ENCODE data around the gene NTMT1.
A peak's percentile ranks its signal among the peaks of the same experiment; 100 is the strongest.
"Not testable (repeated sequence)": the region's sequence is repeated elsewhere in the genome, so short reads cannot be mapped to it uniquely, and the experiment has no call there.

NTMT1 gene

GRCh38 chr9:129615407-129616285 lies 10.3 kb upstream of the NTMT1 start:
- DNase-seq = no peak

DNA sequence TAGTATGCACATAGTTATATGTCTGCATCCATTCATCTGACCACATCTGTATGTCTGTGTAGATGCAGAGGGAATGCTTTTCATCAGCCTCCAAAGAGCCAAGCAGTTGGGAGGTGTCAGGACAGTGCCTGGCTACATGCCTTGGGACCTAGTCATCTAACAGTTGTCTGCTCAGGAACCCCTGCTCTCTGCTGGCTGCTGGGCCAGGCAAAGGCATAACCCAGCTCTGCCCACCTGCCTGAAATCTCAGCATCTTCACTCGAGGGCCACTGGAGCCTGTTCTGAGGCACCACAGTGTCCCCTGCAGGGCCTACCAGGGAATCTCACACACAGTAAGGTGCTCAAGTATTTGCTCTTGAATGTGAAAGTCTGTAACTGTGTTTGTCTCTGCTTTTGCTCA lies 8.8 kb upstream of the NTMT1 start:
- DNase-seq = no peak

DNA sequence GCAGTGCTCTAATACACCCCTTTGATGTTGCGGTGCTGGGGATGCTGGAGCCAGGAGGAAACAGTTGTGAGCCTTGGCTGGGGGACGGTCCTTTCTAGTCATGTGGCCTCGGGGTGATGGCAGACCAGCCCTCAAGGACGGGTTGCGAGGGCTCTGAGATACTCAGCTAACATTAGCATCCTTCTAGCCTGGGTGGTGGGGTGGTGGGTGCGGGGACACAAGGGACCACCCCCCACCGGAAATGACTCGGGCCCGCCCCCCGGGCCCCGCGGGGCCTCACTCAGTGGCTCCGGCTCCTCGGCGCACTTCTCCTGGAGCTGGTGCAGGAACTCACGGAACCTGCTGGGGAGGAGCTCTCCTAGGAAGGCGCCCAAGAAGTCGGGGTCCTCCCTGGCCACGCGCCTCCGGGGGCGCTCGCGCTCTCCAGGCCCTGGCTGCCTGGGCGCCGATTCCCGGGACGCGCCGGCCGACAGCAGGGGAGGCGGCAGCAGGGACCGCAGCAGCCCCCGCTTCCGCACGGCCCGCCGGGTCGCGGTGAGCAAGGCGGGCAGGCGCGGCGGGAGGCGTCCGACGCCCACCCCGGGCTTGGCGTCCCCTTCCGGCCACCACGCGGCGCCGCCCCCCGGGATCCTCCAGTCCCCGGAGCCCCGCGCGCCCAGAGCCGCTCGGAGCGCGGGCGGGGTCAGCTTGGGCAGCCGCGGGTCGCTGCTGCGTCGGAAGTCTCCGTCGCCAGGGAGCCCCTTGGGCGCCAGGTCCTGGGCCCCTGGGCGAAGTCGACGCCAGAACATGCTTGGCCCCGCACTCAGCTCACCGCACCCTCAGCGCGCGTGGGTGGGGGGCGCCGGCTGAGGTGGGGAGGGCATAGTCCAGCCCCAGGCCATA lies 5.9 kb upstream of the NTMT1 start:
- DNase-seq = no peak

DNA sequence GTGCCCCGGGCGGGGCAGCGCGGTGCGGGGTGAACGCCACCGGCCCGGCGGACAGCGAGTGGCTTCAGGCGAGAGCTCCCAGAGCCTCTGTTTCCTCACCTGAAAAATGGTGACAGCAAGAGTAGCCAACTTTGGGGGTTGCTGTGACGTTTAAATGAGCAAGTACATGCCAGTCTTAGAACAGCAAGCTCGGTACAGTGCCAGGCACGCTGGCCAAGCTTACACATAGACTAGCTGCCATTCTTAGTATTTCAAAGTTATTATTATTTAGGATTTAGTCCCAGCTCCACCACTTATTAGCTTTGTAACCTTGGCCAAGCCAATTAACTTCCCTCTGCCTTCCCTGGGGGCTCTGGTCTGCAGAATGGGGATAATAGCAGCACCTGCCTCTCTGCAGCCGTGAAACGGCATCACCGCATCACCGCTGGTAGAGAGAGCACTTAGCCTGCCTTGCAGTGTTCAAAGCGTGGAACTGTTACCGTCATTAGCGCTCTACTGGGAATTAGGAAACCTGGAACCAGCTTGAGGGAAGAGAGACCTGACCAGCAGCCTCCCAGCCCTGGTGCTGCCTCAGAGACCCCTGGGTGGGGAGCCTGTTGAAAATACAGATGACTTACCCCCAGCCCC lies 5.2 kb upstream of the NTMT1 start, which contains the start of gene C9orf50:
C9orf50 (minus strand) TSS at position 433 of the 627 bp plus-strand sequence. CDS start 527 bp downstream, outside the sequence.
- DNase-seq = no peak

DNA sequence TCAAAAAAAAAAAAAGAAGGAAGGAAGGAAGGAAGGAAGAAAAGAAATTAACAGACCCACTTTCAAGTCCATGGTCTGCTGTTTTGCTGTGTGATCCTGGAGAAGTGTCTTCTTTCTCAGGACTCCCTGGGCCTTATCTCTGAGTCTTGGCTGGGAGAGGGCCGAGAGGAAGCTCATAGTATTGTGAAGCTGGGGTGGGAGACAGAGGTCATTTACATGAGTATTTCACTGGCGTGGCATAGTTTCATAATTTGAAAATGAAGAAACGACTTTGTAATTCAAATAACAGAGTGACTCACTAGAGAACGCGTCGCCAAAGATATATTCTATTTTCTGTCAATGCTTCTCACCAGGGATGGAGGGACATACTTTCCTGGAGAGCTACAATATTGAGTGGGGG lies 2.6 kb upstream of the NTMT1 start:
- DNase-seq = no peak

GRCh38 chr9:129624168-129624759 lies 1.7 kb upstream of the NTMT1 start:
- peak; percentile 61 for DNase-seq

GRCh38 chr9:129624947-129625346 lies 1.0 kb upstream of the NTMT1 start:
- no peak for DNase-seq

GRCh38 chr9:129626625-129627284 lies 792 bp downstream of the NTMT1 start:
- no peak for DNase-seq

- DNase-seq = no peak
Measured at GRCh38 chr9:129627556-129628440, 1.8 kb downstream of the NTMT1 start.

GRCh38 chr9:129628709-129629108 lies 2.7 kb downstream of the NTMT1 start:
- DNase-seq = no peak

DNA sequence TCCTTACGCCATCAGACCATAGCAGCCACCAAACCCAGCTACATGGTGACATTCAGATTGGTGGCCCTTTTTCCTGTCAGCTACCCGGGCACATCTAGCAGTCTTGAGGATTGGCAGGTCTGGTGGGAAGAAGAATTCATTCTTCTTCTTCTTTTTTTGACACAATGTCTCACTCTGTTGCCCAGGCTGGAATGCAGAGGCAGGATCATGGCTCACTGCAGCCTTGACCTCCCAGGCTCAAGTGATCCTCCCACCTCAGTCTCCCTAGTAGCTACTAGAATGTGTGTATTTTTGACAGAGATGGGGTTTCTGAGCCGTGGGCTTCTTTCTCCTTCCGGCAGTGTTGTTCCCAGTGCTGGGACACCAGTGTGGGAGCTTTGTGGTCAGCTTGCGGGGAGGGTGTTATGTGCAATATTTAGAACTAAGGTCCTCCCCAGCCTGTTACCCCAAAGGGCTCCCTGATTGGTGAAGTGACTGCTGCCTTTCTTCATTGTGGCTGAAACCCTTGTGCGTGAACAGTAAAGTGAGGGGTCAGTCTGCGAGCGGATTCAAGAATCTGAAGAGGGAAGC lies 3.4 kb downstream of the NTMT1 start:
- DNase-seq = no peak

- DNase-seq = no peak
Measured at GRCh38 chr9:129630967-129631673, 5.2 kb downstream of the NTMT1 start.

- no peak for DNase-seq
Measured at GRCh38 chr9:129631674-129632129, 5.7 kb downstream of the NTMT1 start.

DNA sequence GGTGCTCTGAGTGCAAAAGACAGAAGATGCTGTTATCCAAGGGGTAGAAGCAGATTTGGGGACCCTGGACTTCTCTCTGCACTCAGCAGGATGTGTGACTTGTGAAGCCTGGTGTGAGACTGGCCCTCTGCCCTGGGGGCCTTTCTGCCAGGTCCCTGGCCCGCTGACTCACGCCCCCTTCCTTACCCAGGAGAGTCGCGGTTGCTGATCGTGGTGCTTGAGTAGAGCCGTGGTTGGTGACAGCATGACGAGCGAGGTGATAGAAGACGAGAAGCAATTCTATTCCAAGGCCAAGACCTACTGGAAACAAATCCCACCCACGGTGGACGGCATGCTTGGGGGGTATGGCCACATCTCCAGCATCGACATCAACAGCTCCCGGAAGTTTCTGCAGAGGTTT lies 6.5 kb downstream of the NTMT1 start:
- no peak for DNase-seq

GRCh38 chr9:129633207-129633606 lies 7.2 kb downstream of the NTMT1 start:
- no peak for DNase-seq

- DNase-seq = no peak
Measured at GRCh38 chr9:129633848-129634247, 7.9 kb downstream of the NTMT1 start.

- no peak for DNase-seq
Measured at GRCh38 chr9:129635099-129636065, 9.4 kb downstream of the NTMT1 start.

DNA sequence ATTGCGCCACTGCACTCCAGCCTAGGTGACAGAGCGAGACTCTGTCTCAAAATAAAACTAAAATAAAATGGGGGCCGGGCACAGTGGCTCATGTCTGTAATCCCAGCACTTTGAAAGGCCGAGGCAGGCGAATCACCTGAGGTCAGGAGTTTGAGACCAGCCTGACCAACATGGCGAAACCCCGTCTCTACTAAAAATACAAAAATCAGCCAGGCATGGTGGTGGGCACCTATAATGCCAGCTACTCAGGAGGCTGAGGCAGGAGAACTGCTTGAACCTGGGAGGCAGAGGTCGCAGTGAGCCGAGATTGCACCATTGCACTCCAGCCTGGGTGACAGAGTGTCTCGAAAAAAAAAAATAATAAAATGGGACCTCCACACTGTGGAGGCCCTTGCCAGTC lies 10.4 kb downstream of the NTMT1 start:
- not testable (repeated sequence) for DNase-seq

GRCh38 chr9:129637102-129637501 lies 11.1 kb downstream of the NTMT1 start:
- DNase-seq = no peak
